ENCODE data around the gene CTH.

DNA sequence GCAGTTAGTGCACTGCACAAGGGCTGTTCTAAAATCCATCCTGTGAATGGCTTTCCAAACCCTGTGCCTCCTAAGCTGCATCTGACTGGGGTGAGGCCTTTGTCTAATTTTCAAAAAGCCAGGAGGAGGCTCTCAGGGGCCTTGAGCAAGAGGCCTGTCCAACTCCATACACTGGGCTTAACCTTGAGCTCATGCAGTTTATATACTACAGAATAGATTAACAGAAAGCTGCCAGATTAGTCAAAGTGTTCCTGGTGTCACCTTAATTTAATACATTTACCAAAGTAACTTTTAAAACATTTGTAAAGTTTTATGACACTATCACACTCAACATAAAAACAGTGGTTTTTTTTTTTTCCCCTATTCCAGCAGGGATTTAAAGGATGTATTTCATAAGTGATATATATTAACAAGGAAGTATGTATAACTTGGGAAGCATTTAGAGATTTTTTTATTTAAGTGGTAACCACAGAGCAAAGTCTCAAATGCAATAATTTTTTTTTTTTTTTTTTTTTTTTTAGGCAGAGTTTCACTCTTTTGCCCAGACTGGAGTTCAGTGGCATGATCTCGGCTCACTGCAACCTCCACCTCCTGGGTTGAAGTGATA lies 23.3 kb downstream of the CTH start:
- TF ChIP-seq, protein P1, sequence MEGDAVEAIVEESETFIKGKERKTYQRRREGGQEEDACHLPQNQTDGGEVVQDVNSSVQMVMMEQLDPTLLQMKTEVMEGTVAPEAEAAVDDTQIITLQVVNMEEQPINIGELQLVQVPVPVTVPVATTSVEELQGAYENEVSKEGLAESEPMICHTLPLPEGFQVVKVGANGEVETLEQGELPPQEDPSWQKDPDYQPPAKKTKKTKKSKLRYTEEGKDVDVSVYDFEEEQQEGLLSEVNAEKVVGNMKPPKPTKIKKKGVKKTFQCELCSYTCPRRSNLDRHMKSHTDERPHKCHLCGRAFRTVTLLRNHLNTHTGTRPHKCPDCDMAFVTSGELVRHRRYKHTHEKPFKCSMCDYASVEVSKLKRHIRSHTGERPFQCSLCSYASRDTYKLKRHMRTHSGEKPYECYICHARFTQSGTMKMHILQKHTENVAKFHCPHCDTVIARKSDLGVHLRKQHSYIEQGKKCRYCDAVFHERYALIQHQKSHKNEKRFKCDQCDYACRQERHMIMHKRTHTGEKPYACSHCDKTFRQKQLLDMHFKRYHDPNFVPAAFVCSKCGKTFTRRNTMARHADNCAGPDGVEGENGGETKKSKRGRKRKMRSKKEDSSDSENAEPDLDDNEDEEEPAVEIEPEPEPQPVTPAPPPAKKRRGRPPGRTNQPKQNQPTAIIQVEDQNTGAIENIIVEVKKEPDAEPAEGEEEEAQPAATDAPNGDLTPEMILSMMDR (IDR thresholded peaks at IDR 0.05; ENCODE audit: borderline replicate concordance, extremely low read depth, low read length, poor library complexity, severe bottlenecking) = no peak
- TF ChIP-seq EZH2 (IDR thresholded peaks at IDR 0.05; ENCODE audit: borderline replicate concordance, low read depth, low read length, severe bottlenecking) = no peak

All from DND-41 (cell line).